Neural cell (in vitro differentiated cells): Measurements from ENCODE around the gene COL4A2. TPM values are rescaled to one million over a fixed set of nuclear protein-coding genes. Genes with fewer than 3 reads are reported as not detected.

Source experiments
- H2AFZ ChIP-seq: fragments of 200-600, 300-800 bp; sonication (generic), shearing (Covaris generic); 2 replicates; pipeline ENCODE4 v1.6.0; 2014; ENCODE audit warnings: low read depth, mild to moderate bottlenecking, antibody characterized with exemption, low read length, moderate library complexity
- H3F3A ChIP-seq: fragments of 200-600 bp; shearing (Covaris generic); 2 replicates; pipeline ENCODE4 v1.6.1; 2016; ENCODE audit warnings: mild to moderate bottlenecking, moderate library complexity, mixed read lengths, antibody characterized with exemption, low read length; ENCODE audit not compliant: insufficient read depth, poor library complexity, severe bottlenecking
- H3K27ac ChIP-seq: fragments of 200-600, 300-800 bp; sonication (generic), shearing (Covaris generic); 2 replicates; pipeline ENCODE4 v1.5.1; 2014; ENCODE audit warnings: mild to moderate bottlenecking, low read length, moderate library complexity
- H3K27me3 ChIP-seq: fragments of 300-800, 200-600 bp; sonication (generic), shearing (Covaris generic); 2 replicates; pipeline ENCODE4 v1.6.0; 2014; ENCODE audit warnings: mild to moderate bottlenecking, low read depth, low read length, moderate library complexity; ENCODE audit not compliant: insufficient read depth
- H3K36me3 ChIP-seq: fragments of 300-800, 200-600 bp; sonication (generic), shearing (Covaris generic); 2 replicates; pipeline ENCODE4 v1.5.1; 2014; ENCODE audit warnings: mild to moderate bottlenecking, antibody characterized with exemption, low read length, moderate library complexity; ENCODE audit not compliant: insufficient read depth
- H3K4me2 ChIP-seq: fragments of 300-800, 200-600 bp; sonication (generic), shearing (Covaris generic); 2 replicates; pipeline ENCODE4 v1.6.0; 2014; ENCODE audit warnings: mild to moderate bottlenecking, low read length
- H3K4me3 ChIP-seq: fragments of 300-800, 200-600 bp; sonication (generic), shearing (Covaris generic); 2 replicates; pipeline ENCODE4 v1.5.1; 2014; ENCODE audit warnings: mild to moderate bottlenecking, low read length, moderate library complexity
- H3K79me2 ChIP-seq: fragments of 200-600 bp; shearing (Covaris generic); replicated peaks from 2 replicates; pipeline ENCODE4 v1.6.0; 2014; ENCODE audit warnings: mild to moderate bottlenecking, low read length, moderate library complexity; ENCODE audit not compliant: insufficient read depth
- H3K9ac ChIP-seq: fragments of 300-800, 200-600 bp; sonication (generic), shearing (Covaris generic); 2 replicates; pipeline ENCODE4 v1.6.1; 2016; ENCODE audit warnings: mild to moderate bottlenecking, low read length, mixed read lengths
- H3K9me2 ChIP-seq: fragments of 200-600 bp; shearing (Covaris generic); 2 replicates; pipeline ENCODE4 v1.6.1; 2016; ENCODE audit warnings: mild to moderate bottlenecking, low read length, mixed read lengths; ENCODE audit not compliant: insufficient read depth
- H3K9me3 ChIP-seq: fragments of 200-600, 300-800 bp; sonication (generic), shearing (Covaris generic); 2 replicates; pipeline ENCODE4 v1.6.1; 2016; ENCODE audit warnings: mild to moderate bottlenecking, mixed run types, low read length, moderate library complexity, mixed read lengths
- H4K20me1 ChIP-seq: fragments of 200-600 bp; shearing (Covaris generic); 2 replicates; pipeline ENCODE4 v1.6.1; 2016; ENCODE audit warnings: mild to moderate bottlenecking, mixed run types; ENCODE audit not compliant: insufficient read depth
- EP300 ChIP-seq: fragments of 450-650 bp; conservative IDR thresholded peaks from 2 replicates; pipeline ENCODE4 v1.6.1; 2014; ENCODE audit warnings: antibody characterized with exemption, mild to moderate bottlenecking, moderate library complexity; ENCODE audit not compliant: poor library complexity, severe bottlenecking
- EZH2 ChIP-seq: fragments of 200-600, 300-800 bp; shearing (Covaris generic), sonication (generic); IDR thresholded peaks from 2 replicates; pipeline ENCODE4 v1.6.1; 2014; ENCODE audit warnings: antibody characterized with exemption, low read length, borderline replicate concordance, mild to moderate bottlenecking; ENCODE audit not compliant: insufficient read depth, poor library complexity, severe bottlenecking
- MXI1 ChIP-seq: fragments of 450-650 bp; conservative IDR thresholded peaks from 2 replicates; pipeline ENCODE4 v1.6.1; 2014; ENCODE audit warnings: antibody characterized with exemption, mild to moderate bottlenecking; ENCODE audit not compliant: poor library complexity, severe bottlenecking
- POLR2AphosphoS5 ChIP-seq: IDR thresholded peaks from 2 replicates; pipeline ENCODE4 v1.6.1; 2012
- RAD21 ChIP-seq: fragments of 450-650 bp; conservative IDR thresholded peaks from 2 replicates; pipeline ENCODE4 v1.6.1; 2014; ENCODE audit warnings: antibody characterized with exemption, mild to moderate bottlenecking, moderate library complexity
- SMC3 ChIP-seq: fragments of 450-650 bp; conservative IDR thresholded peaks from 2 replicates; pipeline ENCODE4 v1.6.1; 2014; ENCODE audit warnings: antibody characterized with exemption, mild to moderate bottlenecking, moderate library complexity; ENCODE audit not compliant: poor library complexity
- TAF1 ChIP-seq: IDR thresholded peaks from 2 replicates; pipeline ENCODE4 v1.6.1; 2012; ENCODE audit warnings: low read depth
- polyA plus RNA-seq: library from polyadenylated mRNA; depleted of rRNA; stranded (reverse); fragments of >200 nt; gene quantifications from 2 replicates; pipeline ENCODE4 v1.2.3, GENCODE V29; 2014
- TF ChIP-seq, protein P1 (sequence below): fragments of 450-650 bp; IDR thresholded peaks from 2 replicates; pipeline ENCODE4 v1.5.1; 2014; ENCODE audit warnings: antibody characterized with exemption, mild to moderate bottlenecking, moderate library complexity; ENCODE audit not compliant: poor library complexity, severe bottlenecking
- TF ChIP-seq, protein P2 (sequence below): IDR thresholded peaks from 2 replicates; pipeline ENCODE4 v1.6.1; 2012; ENCODE audit warnings: borderline replicate concordance

The COL4A2 gene
- polyA plus RNA-seq, 1 donor from 2014 or later, result 30.8 TPM

DNA sequence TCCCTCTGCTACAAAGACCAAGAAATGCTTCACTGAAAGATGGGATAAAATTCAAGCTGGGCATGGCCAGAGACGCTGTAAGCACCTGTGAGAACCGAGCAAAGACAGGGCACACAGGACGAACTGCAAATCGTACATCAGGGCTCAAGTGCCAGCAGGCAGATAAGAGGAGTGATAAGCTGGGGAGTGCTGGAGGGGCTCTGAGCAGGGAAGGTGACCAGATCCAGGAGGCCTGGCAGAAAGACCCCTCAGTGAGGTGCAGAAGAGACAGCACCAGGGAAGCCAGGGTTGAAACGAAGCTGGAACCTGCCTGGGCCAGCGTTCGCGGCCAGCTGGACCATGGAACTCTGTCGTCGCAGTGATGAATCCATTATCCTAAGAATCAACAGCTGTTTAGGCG, 244.2 kb downstream of the COL4A2 start:
- no peak overlapping the region for H3K27ac ChIP-seq

DNA sequence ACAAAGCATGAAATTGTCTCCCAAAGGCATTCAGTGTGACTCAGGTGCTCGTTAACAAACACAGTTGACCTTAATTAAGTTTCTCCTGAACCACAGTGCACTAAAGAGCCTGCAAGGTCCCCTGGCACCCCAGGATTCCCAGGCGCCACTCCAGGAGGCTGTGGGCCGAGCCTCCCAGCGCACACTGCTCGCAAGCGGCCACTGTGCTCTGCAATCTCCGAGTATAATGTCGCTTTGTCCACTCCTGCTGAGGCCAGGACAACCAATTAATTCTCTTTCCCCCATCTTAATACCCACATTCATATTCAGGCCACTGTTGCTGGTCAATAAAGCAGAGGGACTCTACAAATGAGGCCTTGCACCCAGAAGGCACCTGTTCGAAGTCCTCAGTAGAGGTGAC, 245.7 kb downstream of the COL4A2 start:
- H4K20me1 ChIP-seq, result no peaks in the 10 kb centered on the region
- H3K9me3 ChIP-seq, result no peaks in the 10 kb centered on the region
- H3K79me2 ChIP-seq, result no peaks in the 10 kb centered on the region
- no peak overlapping the region for H3K4me2 ChIP-seq
- no peak overlapping the region for H3K4me3 ChIP-seq
- no peak for TF ChIP-seq EP300
- TF ChIP-seq POLR2AphosphoS5, result no peak
- no peak for TF ChIP-seq TAF1
- TF ChIP-seq EZH2, result no peak
- TF ChIP-seq, protein P1, sequence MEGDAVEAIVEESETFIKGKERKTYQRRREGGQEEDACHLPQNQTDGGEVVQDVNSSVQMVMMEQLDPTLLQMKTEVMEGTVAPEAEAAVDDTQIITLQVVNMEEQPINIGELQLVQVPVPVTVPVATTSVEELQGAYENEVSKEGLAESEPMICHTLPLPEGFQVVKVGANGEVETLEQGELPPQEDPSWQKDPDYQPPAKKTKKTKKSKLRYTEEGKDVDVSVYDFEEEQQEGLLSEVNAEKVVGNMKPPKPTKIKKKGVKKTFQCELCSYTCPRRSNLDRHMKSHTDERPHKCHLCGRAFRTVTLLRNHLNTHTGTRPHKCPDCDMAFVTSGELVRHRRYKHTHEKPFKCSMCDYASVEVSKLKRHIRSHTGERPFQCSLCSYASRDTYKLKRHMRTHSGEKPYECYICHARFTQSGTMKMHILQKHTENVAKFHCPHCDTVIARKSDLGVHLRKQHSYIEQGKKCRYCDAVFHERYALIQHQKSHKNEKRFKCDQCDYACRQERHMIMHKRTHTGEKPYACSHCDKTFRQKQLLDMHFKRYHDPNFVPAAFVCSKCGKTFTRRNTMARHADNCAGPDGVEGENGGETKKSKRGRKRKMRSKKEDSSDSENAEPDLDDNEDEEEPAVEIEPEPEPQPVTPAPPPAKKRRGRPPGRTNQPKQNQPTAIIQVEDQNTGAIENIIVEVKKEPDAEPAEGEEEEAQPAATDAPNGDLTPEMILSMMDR, result no peak
- TF ChIP-seq RAD21, result no peak
- no peaks in the 10 kb centered on the region for H3K36me3 ChIP-seq
- H3K27ac ChIP-seq, result no peak overlapping the region
- H3K27me3 ChIP-seq, result no peaks in the 10 kb centered on the region
- no peak overlapping the region for H3K9ac ChIP-seq
- H3K9me2 ChIP-seq, result no peaks in the 10 kb centered on the region
- H2AFZ ChIP-seq, result no peak overlapping the region
- no peaks in the 10 kb centered on the region for H3F3A ChIP-seq

More for the DNA sequence above, 244.2 kb downstream of the COL4A2 start:
- Histone ChIP-seq H3K79me2 (no peaks in the 10 kb centered on the region), H3K9me3 (no peaks in the 10 kb centered on the region), H3K9me2 (no peaks in the 10 kb centered on the region), H3F3A (no peaks in the 10 kb centered on the region), H4K20me1 (no peaks in the 10 kb centered on the region), H3K4me3 (no peak overlapping the region), H3K4me2 (no peak overlapping the region), H2AFZ (no peak overlapping the region), H3K9ac (no peak overlapping the region), H3K36me3 (no peaks in the 10 kb centered on the region), H3K27me3 (no peaks in the 10 kb centered on the region)
- TF ChIP-seq TAF1 (no peak), MXI1 (no peak), EZH2 (no peak), SMC3 (no peak), EP300 (no peak), POLR2AphosphoS5 (no peak), RAD21 (no peak)
- TF ChIP-seq, protein P1, result no peak
- TF ChIP-seq, protein P2, sequence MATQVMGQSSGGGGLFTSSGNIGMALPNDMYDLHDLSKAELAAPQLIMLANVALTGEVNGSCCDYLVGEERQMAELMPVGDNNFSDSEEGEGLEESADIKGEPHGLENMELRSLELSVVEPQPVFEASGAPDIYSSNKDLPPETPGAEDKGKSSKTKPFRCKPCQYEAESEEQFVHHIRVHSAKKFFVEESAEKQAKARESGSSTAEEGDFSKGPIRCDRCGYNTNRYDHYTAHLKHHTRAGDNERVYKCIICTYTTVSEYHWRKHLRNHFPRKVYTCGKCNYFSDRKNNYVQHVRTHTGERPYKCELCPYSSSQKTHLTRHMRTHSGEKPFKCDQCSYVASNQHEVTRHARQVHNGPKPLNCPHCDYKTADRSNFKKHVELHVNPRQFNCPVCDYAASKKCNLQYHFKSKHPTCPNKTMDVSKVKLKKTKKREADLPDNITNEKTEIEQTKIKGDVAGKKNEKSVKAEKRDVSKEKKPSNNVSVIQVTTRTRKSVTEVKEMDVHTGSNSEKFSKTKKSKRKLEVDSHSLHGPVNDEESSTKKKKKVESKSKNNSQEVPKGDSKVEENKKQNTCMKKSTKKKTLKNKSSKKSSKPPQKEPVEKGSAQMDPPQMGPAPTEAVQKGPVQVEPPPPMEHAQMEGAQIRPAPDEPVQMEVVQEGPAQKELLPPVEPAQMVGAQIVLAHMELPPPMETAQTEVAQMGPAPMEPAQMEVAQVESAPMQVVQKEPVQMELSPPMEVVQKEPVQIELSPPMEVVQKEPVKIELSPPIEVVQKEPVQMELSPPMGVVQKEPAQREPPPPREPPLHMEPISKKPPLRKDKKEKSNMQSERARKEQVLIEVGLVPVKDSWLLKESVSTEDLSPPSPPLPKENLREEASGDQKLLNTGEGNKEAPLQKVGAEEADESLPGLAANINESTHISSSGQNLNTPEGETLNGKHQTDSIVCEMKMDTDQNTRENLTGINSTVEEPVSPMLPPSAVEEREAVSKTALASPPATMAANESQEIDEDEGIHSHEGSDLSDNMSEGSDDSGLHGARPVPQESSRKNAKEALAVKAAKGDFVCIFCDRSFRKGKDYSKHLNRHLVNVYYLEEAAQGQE, result no peak
